HepG2 (cell line): ENCODE results near the gene DKKL1. TPM values are rescaled to one million over a fixed set of nuclear protein-coding genes. Genes with fewer than 3 reads are reported as not detected.

Source experiments
- ARID4A ChIP-seq: sonication (generic); formaldehyde crosslinking; IDR thresholded peaks from 2 replicates; pipeline ENCODE4 v1.5.0; 2020; ENCODE audit warnings: mild to moderate bottlenecking, missing genetic modification reagents, borderline replicate concordance
- CSRNP2 ChIP-seq: sonication (generic); formaldehyde crosslinking; conservative IDR thresholded peaks from 2 replicates; pipeline ENCODE4 v1.8.0; 2022; ENCODE audit warnings: low read depth, missing genetic modification reagents
- FOXP1 ChIP-seq, 2 experiments: fragments of 450-650 bp in 1 of 2; IDR thresholded peaks; 2 replicates each; pipeline ENCODE4 v1.6.1; 2017 to 2018; ENCODE audit warnings: antibody characterized with exemption in 1 of 2
- HMGXB4 ChIP-seq, 2 experiments: sonication (generic) in 1 of 2; formaldehyde crosslinking in 1 of 2; IDR thresholded peaks; 2 replicates each; pipeline versions ENCODE4 v1.4.0 to v1.6.1; 2018 to 2020; ENCODE audit warnings: missing genetic modification reagents in 2 of 2, borderline replicate concordance in 1 of 2, low read depth in 1 of 2, mild to moderate bottlenecking in 1 of 2, missing biosample characterization in 1 of 2
- PHF5A ChIP-seq: IDR thresholded peaks from one replicate; pipeline ENCODE4 v1.6.1; 2018; ENCODE audit warnings: low read depth, missing genetic modification reagents; ENCODE audit not compliant: unreplicated experiment
- SMARCC2 ChIP-seq: fragments of 450-650 bp; IDR thresholded peaks from 2 replicates; pipeline ENCODE4 v1.6.1; 2017; ENCODE audit warnings: antibody characterized with exemption, mild to moderate bottlenecking
- ZNF124 ChIP-seq: sonication (generic); formaldehyde crosslinking; IDR thresholded peaks from 2 replicates; pipeline ENCODE4 v1.4.0; 2020; ENCODE audit warnings: missing genetic modification reagents
- ZNF670 ChIP-seq: sonication (generic); formaldehyde crosslinking; IDR thresholded peaks from 2 replicates; pipeline ENCODE4 v1.8.0; 2022; ENCODE audit warnings: mild to moderate bottlenecking, missing genetic modification reagents, borderline replicate concordance
- polyA plus RNA-seq, 8 experiments: library from polyadenylated mRNA; depleted of rRNA in 3 of 8; stranded (reverse) in 7 of 8; unstranded in 1 of 8; fragments of >200 nt; fragmentation: Illumina TruSeq in 4 of 8; extraction: Trizol in 4 of 8; gene quantifications; 2 replicates each; pipeline versions ENCODE4 v1.2.1 to v1.2.3, GENCODE V29; 2011 to 2016; ENCODE audit warnings: low read depth in 4 of 8, missing spikeins in 1 of 8, mixed read lengths in 1 of 8; ENCODE audit not compliant: insufficient read depth in 1 of 8
- total RNA-seq, 5 experiments: library from RNA; depleted of rRNA; stranded (reverse); fragments of >200 nt; fragmentation: Illumina TruSeq; extraction: Trizol; gene quantifications; 2 replicates each; pipeline ENCODE4 v1.2.3, GENCODE V29; 2016; ENCODE audit warnings: low read depth in 1 of 5

Gene DKKL1
- total and polyA plus RNA-seq, 2 of the 13 experiments (the other 11 are each of a cell fraction or from before 2014, with no cell fraction given), result 0.30 to 0.31 TPM

GRCh38 chr19:49398001-49398615, 34.4 kb downstream of the DKKL1 start (continued):
- TF ChIP-seq ARID4A (CRISPR knock-in tag) (no peak), ZNF124 (CRISPR knock-in tag) (no peak), FOXP1 (IDR thresholded peaks at IDR 0.05) (no peak), FOXP1 (CRISPR knock-in tag; IDR thresholded peaks at IDR 0.05) (no peak), ZNF670 (CRISPR knock-in tag) (no peak), SMARCC2 (no peak), CSRNP2 (CRISPR knock-in tag) (no peak), HMGXB4 (CRISPR knock-in tag; IDR thresholded peaks at IDR 0.05; ENCODE audit: borderline replicate concordance in 1 of 2, low read depth in 1 of 2) (no peak), PHF5A (no peak)
- TF ChIP-seq, all 625 proteins: peak for 0
